ENCODE data around the gene ZC3H4.
"Not testable (repeated sequence)": the region's sequence is repeated elsewhere in the genome, so short reads cannot be mapped to it uniquely, and the experiment has no call there.

ZC3H4 gene

DNA sequence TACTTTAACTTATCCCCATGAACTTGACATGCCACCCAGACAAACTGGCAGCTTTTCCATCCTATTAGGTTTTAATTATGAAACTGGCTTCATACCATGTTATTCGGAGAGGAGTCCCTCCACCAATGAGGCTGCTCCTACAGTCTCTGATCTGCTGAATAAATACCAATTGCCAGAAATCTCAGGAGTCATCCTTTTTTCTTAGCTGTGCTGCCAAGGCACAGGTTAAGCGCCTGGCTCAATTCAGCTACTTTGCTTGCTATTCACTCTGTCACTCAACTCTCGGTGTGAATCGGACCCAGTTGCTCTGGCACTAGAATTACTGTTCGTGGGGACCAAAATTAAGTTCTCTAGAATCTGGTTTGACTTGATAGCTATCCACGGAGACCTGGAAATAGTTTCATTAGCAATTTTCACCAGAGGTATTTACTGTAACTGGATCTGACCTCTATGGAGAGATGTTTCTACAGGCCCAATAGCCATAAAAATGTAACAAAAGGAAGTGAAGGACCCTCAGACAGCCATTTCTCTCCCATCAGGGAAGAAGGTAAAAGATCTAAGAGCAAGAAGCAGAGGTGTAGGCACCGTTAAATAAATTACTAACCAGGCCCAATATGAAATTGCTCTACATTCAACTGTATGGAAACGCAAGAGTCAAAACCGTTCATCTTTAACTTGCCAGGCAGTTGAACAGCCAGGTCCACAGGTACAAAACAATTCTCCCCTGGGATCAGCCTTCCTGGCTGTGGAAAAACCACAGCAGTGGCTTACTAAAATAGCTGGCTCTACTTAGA lies 5.4 kb downstream of the ZC3H4 start:
- peak; percentile 34 for DNase-seq (ENCODE audit: low read depth)

DNA sequence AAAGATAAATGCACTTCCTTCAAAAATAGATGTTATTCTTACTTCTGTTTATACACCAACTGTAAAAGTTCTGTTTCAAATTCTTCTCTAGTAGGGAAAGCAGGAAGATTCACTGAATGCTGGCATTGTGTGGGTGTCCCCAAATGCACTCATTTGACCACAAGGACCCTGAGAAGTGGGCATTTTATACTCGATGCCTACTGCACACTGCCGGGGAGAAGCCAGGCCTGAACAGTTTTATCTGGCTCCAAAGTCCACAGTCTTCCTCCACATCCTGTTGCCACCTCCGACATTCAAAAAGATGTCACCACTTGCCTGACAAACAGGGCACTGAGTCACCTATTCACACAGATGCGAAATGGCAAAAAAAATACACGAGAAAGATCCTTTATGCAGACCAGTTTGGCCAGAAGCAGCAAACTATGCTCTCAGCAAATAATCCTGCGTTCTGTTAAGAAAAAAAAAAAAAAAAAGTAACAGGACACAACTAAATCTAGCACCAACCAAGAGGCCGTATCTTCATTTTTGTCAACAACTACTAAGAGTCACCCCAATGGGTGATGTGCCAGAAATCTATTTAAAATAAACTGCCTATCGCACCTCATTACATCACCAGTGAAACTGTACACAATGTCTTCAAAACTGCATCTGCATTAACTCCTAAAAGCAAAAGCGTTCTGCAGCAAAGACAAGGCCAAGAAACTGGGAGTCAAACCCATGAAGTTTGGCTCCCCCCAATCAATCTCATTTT lies 6.2 kb downstream of the ZC3H4 start:
- DNase-seq (ENCODE audit: low read depth): peak; percentile 54

DNA sequence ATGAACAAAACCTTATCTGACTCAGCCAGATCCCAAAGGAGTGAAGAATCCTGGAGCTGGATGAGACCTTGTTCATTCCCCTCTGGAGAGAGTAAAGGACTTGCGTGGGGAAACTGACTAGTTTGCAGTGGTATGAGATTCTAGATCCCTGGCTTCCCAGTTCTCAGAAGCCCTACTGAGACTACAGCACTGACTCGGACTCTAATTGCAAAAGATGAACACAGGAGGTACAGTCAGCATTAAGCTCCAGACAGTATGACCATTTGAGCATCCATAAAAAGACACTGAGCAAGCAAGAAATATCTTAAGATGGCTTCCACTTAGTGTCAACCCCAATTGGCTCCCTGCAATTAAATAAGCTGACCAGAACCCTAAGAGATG lies 6.8 kb downstream of the ZC3H4 start:
- peak; percentile 76 for DNase-seq (ENCODE audit: low read depth)

DNA sequence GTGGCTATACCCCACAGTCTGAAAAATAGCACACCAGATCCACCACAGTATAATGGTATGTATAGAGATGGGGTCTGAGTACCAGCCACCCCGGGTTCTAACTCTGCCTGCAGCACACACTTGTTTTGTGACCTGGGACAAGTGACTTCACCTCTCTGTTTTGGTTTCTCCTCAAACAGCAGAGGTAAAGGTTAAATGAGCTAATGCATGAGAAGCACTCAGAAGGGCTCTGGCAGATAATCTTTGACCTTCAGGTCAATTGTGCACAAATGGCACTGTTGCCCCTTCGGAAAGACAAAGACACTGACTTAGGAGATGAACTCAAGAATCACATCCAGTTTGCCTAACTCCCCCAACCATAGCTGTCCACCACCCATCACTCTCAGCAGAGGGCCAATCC lies 7.7 kb downstream of the ZC3H4 start:
- DNase-seq (ENCODE audit: low read depth): no peak

DNA sequence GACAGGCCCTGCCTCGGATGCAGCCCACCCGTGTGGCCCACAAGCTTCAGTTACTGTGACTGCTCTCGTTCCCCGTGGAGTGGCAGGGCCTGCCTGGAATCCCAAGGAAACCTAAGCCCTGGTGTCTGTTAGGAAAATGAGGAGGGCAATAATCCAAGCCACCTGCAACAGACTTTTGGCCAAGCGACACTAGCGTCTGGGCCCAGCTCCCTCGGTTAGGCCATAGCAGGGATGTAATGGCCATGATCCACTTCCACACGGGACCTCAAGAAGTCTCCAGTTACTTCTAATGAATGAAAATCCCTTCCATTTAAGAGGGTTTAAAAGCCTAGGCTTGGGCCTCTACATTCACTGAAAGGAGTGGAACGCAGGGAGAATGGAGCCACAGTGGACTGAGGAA lies 8.9 kb downstream of the ZC3H4 start:
- no peak for DNase-seq (ENCODE audit: low read depth)

DNA sequence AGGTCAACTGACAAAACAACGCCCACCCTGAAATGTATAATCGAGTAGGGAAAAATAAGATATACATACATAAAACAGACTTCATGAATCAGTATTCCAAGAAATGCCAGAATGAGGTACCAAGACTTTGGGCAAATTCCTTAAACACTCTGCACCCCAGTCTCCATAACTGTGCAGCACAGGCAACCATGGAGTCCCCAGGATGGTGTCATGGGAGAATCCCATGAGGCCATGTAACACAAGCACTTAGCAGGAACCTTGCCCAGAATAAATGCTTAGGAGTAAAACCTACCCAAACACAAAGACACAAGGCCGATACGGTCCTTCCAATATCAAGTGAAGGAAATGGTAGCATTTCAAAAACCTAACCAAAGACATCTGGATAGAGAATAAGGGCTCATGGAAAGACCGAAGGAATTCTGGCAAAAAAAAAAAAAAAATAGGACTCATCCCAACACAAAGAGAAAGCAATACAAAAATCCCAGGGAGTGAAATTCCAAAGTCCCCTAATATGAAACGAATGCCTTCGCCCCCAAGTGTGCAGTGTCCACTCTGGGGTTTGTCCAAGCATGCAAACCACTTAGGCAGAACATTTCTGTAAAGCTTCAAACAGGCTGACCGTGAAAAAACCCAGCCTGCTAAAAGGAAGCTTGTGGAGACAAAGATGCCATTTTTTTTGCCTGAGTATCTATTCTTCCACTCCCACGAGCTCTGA lies 11.1 kb downstream of the ZC3H4 start:
- peak; percentile 42 for DNase-seq (ENCODE audit: low read depth)

DNA sequence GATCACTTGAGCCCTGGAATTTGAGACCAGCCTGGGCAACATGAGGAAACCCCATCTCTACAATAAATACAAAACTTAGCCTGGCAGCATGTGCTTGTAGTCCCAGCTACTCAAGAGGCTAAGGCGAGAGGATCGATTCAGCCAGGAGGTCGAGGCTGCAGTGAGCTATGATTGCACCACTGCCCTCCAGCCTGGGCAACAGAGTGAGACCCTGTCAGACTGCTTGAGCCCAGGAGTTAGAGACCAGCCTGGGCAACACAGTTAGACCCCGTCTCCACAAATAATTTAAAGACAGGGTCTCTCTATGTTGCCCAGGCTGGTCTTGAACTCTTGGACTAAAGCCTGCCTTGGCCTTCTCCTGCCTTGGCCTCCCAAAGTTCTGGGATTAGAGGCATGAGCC lies 12.5 kb downstream of the ZC3H4 start:
- DNase-seq (ENCODE audit: low read depth): not testable (repeated sequence)

DNA sequence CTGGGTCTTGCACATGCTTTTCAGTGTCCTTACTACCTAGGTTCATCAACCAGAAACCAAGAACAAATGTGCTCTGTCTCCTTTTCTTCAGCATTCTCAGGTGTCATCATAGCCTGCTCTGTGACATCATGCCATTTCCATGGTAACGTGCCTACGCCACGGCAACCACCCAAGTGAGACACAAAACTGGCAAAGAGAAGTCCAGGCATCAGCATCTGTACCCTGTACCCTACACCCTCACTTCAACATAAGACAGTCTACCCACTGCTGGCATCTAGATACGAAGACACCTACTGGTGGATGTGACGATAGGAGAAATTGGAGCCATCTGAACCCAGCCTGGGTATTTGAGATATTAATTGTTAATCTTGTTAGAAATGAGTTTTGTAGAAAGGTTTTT lies 13.3 kb downstream of the ZC3H4 start:
- no peak for DNase-seq (ENCODE audit: low read depth)

DNA sequence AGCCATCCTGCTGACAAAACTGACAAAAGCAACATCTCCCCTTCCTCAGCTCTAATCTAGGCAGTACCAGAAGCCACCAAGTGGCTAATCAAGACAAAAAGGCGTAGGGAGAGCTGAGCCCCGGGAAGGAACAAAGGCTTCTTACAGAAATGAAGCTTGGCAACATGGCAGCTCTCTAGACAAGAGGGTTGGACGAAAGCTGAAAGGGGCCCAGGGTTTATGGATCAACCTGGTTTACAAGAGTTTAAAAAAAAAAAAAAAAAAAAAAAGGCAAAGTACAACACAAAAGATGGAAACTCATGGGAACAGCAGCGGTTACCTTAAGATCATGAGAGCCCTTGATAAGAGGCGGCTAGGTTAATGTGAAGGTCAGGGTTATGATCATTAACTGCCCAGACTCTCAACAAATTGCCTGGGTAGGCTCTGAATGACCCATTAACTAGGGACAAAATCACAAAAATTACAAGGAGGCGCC lies 14.0 kb downstream of the ZC3H4 start:
- no peak for DNase-seq (ENCODE audit: low read depth)

DNA sequence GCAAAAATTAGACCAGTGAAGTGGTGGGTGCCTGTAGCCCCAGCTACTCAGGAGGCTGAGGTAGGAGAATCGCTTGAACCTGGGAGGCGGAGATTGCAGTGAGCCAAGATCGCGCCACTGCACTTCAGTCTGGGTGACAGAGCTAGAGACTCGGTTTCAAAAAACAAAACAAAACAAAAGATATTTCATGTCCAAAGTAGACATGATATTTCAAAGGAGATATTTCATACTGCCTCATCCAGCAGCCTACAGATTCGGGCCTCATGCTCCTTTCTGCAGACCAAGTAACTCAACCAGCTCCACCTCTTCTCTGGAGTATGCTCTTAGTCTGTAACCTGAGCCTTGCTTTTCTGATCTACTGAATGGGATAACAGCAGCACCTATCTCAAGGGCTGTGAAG lies 15.0 kb downstream of the ZC3H4 start:
- no peak for DNase-seq (ENCODE audit: low read depth)

DNA sequence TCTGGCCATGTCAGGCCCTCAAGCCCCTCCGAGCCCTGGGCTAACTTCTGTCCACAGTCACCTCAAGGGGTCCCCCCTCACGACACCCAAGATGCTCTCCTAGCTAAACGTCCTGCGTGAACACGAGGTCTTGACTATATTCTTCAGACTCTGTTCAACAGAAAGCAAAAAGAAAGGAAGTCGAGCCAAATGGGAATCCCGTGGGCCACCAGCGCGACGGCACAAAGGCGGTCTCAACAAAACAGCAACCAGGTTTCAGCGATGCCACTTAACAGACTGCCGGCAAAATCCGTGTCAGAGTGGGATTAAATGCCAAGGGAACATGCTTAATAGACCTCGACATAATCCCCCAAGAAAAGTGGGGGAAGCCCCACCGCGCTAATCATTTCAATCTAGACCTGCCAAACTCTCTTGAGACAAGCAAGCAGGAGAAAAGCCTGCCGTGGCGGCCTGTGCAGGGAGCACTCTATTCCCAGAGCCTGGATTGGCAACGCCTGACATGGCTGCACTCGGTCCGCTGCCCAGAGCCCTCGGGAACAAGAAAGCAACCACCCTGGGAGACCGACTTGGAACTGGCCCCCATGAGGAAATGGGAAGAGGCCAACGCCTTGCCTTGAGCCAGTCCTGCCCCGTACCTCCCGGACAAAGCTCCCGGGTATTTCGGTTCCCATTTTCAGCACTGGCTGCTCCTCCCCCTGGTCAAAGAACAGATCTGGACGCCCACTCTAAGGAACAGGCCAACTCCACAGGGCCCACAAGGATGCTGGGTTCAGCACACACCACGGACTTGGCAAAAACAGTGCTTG lies 16.0 kb downstream of the ZC3H4 start:
- no peak for DNase-seq (ENCODE audit: low read depth)

DNA sequence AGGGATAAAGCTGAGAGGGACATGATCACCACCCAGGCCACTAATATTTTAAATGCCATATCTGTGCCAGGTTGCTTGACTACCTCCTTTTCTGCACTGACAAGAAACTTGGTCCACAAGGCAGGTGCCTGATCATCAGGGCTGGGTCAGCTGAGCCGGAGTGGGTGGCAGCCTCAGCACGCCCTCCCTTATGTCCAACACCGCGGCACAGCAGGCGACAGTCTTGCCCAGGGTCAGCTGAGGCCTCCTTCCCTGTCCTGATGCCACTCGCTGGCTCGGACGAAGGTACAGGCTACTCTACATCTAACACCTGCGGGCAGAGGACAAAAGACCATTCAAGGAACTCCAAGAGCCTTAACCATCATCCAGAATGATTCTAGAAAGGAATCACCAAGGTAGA lies 16.9 kb downstream of the ZC3H4 start:
- DNase-seq (ENCODE audit: low read depth): no peak

DNA sequence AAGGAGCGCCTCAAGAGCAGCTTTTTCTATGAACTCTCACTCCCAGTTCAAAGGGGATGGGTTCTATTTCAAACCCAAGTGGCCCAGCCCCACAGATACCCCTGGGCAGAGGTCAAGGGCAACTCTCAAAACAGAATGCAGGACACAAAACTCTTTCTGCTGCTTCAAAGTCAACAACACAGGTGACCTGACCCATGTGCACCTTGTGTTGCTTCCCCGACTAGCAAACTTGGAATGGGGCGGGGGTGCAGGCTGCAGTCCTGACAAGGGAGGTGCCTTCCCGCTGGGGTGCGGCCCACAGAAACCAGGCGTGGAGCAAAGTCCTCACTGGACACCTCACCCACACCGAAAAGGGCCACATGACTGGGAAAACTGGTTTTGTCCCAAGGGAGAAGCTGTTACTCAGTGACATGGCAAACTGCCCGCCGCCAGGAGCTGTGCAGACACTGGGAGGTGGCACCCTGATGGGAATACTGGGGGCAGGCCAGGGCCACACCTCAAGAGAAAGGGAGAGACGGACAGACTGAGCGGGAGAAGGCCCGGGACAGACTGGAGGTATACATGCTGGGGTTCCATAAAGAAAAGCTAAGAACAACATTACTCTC lies 17.4 kb downstream of the ZC3H4 start:
- DNase-seq (ENCODE audit: low read depth): no peak

DNA sequence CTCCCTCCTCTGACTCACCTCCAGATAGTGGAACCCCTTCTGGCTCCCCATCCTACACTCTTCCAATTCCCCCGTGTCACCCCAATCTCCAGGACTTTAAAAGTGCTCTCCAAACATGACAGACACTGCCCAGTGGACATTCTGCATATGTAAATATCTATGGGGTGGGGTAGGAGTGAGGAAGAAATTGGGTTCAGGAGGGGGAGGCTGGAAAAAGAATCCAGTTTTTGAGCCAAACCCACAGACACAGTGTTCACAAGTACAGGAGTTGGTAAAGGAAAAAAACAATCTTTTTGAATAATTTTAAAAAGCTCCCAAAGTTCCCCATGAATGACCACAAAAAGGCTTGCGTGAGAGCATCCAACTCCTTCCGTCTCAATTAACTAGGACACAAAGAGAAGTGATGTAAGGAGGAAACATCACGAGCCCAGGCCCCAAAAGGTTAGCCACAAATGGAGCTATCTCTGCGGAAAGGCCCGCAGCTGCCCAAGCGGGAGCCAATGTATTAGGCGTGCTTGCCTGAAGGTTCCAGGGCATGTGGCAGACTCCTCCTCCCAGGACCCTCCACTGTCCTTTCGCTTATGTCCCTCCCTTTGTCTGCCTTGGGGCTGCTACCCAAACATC lies 18.0 kb downstream of the ZC3H4 start:
- peak; percentile 54 for DNase-seq (ENCODE audit: low read depth)

DNA sequence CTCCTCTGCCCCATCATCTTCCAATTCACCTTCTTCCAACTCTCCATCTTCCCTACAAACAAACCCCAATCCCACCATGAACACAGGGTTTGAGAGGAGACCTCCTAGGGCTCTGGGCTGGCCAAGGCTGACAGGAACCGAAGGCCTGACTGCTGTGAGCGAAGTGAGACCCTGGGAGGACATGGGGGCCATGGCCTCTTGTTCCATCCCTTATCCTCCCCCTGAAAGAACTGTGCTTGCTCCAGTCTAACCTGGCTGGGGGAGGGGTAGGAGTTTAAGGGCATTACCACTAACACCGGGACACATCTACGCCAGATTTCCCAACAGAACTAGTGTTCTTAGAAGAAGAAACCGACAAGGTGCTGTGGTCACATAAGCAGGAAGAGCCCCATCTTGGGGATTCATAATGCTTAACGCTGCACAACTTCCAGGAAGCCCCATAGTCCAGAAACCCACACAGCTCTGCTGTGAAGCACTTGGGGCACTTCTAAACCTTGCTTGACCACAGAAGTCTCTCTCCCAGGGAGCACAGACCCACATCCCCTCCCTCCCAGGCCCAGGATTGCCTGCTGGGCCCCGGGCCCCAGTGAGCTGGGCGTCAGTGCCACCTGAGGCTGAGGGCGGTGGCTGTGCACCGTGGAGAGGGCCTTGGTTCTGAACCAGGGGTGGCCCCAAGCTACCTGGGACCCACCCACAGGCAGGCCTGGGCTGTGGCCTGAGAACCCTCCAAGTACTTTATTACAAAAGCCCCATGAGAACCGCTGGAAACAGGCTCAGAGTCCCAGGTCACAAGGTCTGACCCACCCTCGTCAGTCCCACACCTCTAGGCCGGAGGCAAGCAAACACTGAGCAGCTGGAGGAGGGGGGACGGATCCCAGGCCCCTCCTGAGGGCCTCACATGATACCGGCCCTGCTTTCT lies 18.8 kb downstream of the ZC3H4 start:
- no peak for DNase-seq (ENCODE audit: low read depth)

DNA sequence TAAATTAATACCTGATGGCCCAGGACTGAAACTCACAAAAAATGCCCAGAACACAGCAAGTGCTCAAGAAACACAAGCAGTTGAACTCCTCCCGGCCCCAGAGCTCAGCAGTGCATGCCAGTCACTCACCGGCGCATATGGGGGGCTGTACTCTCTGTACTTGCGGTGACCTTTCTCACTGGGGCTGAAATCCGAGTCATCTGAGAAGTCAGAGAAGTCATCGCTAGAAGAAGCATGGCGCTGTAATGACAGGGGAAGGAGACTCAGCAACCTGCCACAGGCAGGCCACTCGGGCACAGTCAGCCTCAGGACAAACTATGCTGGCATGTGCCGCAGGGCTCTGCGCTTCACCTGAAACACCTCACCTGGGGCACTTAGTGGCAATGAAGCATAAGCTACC lies 19.7 kb downstream of the ZC3H4 start:
- DNase-seq (ENCODE audit: low read depth): no peak

DNA sequence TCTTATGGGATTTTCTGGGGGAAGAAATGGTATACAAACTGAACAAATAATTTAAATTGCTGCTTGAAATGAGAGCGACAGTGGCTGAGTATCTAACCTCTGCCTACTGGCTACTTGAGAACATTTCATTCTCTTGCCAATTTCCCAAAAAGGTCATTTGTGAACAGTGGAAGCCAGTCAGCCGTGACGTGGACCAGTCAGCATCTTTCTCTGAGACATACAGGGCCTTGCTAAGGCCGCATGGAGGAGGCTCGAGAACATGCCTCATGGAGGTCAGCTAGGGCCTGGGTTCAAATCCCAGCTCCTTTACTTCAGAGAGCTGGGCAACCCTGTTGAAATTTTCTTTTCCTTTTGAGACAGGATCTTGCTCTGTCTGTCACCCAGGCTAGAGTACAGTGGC lies 20.3 kb downstream of the ZC3H4 start:
- no peak for DNase-seq (ENCODE audit: low read depth)

DNA sequence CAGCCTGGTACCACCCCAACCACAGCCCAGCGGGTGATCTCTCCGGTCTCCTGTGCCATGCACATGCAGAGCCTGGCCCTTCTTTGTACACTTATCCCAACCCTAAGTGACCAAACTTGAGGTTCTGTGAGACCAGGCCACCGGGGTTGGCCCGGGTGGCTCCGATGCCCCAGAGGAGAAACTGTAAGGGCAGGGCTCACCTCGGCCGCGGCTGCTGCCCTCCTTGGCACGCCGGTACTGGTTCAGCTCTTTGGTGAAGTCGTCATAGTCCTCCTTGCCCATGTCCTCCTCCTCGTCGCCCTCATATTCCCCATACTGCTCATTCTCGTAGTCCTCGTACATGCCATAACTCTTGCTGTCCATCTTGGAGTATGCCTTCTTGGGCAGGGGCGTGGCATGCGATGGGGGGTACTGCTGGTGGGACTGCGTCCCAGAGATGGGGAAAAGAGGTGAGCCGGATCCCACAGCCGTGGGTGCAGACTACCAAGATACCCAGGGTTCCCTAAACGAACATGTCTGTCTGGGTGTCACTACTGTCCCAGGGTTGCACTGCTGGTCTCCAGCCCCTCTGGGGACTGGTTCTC lies 23.7 kb downstream of the ZC3H4 start:
- DNase-seq (ENCODE audit: low read depth): no peak

DNA sequence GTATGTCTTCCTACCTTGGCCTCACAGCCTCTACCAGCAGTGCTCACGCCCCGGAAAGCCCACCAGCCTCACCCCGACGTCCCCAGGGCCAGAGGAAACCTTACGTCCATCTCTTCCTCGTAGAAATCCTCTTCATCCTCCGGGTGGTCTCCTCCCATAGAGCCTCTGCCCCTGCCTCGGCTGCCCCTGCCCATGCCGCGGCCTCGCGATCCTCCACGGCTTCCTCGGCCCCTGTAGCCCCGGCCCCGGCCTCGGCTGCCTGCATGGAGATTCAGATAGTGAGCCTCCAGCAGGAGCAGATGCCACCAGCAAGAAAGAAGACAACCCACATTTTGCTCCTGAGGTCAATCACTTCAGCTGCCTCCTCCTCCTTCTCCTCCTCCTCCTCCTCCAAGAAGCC lies 27.3 kb downstream of the ZC3H4 start:
- no peak for DNase-seq (ENCODE audit: low read depth)

Measured in EH (cell line).